Measurements from ENCODE around the gene COL9A1.

Gene COL9A1

GRCh38 chr6:70184723-70185122 is 118.2 kb downstream of the COL9A1 start:
- H3K36me3 ChIP-seq (ENCODE audit: control insufficient read depth in 2 of 2, insufficient read depth in 2 of 2, low read length in 2 of 2), result no peaks in the 10 kb centered on the region
- H3K27ac ChIP-seq (ENCODE audit: low read depth in 2 of 2, low read length in 2 of 2), result no peak overlapping the region
- no peak overlapping the region for H3K4me3 ChIP-seq (ENCODE audit: low read length in 2 of 2)
- no peaks in the 10 kb centered on the region for H3K9me3 ChIP-seq (ENCODE audit: control insufficient read depth in 2 of 2, low read length in 2 of 2)
- no peaks in the 10 kb centered on the region for H3K4me1 ChIP-seq (ENCODE audit: control insufficient read depth in 2 of 2, insufficient read depth in 2 of 2, low read length in 2 of 2)
- H3K27me3 ChIP-seq (ENCODE audit: control insufficient read depth in 2 of 2, insufficient read depth in 2 of 2, low read length in 2 of 2), result no peaks in the 10 kb centered on the region
- no peak overlapping the region for H3K9ac ChIP-seq (ENCODE audit: low read depth in 1 of 2, low read length in 2 of 2)

GRCh38 chr6:70183538-70183937 is 119.3 kb downstream of the COL9A1 start:
- Histone ChIP-seq H3K27me3 (ENCODE audit: control insufficient read depth in 2 of 2, insufficient read depth in 2 of 2, low read length in 2 of 2) (no peaks in the 10 kb centered on the region), H3K4me1 (ENCODE audit: control insufficient read depth in 2 of 2, insufficient read depth in 2 of 2, low read length in 2 of 2) (no peaks in the 10 kb centered on the region), H3K36me3 (ENCODE audit: control insufficient read depth in 2 of 2, insufficient read depth in 2 of 2, low read length in 2 of 2) (no peaks in the 10 kb centered on the region), H3K27ac (ENCODE audit: low read depth in 2 of 2, low read length in 2 of 2) (no peak overlapping the region), H3K4me3 (ENCODE audit: low read length in 2 of 2) (no peak overlapping the region), H3K9ac (ENCODE audit: low read depth in 1 of 2, low read length in 2 of 2) (no peak overlapping the region), H3K9me3 (ENCODE audit: control insufficient read depth in 2 of 2, low read length in 2 of 2) (no peaks in the 10 kb centered on the region)

DNA sequence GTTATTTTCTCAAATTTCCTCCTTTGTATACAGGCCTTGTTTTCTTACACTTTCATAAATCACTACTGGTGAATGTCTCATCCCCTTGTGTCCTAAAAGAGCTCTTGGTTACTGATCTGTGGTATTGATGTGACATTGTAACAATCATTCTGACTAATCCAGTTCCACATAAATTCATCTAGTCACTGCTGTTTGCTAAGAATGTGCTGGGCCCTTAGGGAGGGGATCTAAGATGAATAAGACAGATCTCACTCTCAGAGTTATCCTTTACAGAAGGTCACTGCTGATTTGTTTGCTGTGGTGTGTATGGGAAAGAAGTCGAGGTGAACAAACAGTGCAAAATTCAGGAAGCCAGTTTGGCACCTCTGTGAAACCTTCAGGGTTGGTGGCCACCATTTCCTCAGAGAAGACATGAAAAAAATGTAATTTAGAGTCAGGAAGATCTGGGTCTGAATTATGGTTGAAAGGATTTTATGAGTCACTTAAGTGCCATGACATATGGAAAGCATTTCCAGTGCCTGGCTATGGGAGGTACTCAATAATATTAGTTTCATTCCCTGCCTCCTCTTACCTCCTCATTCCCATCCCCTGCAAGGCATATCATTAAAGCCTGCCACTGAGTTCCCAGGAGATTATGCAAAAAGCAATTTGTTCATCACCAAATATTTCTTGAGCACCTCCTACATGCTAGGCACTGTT is 121.8 kb downstream of the COL9A1 start:
- no peak overlapping the region for H3K27ac ChIP-seq (ENCODE audit: low read depth in 2 of 2, low read length in 2 of 2)

GRCh38 chr6:70180183-70180900 is 122.5 kb downstream of the COL9A1 start:
- Histone ChIP-seq H3K27me3 (ENCODE audit: control insufficient read depth in 2 of 2, insufficient read depth in 2 of 2, low read length in 2 of 2) (no peaks in the 10 kb centered on the region), H3K27ac (ENCODE audit: low read depth in 2 of 2, low read length in 2 of 2) (no peak overlapping the region), H3K9ac (ENCODE audit: low read depth in 1 of 2, low read length in 2 of 2) (no peak overlapping the region), H3K4me1 (ENCODE audit: control insufficient read depth in 2 of 2, insufficient read depth in 2 of 2, low read length in 2 of 2) (no peaks in the 10 kb centered on the region), H3K4me3 (ENCODE audit: low read length in 2 of 2) (no peak overlapping the region), H3K9me3 (ENCODE audit: control insufficient read depth in 2 of 2, low read length in 2 of 2) (no peaks in the 10 kb centered on the region), H3K36me3 (ENCODE audit: control insufficient read depth in 2 of 2, insufficient read depth in 2 of 2, low read length in 2 of 2) (no peaks in the 10 kb centered on the region)

More for the DNA sequence above, 121.8 kb downstream of the COL9A1 start:
- Histone ChIP-seq H3K4me1 (ENCODE audit: control insufficient read depth in 2 of 2, insufficient read depth in 2 of 2, low read length in 2 of 2) (no peaks in the 10 kb centered on the region), H3K9ac (ENCODE audit: low read depth in 1 of 2, low read length in 2 of 2) (no peak overlapping the region), H3K4me3 (ENCODE audit: low read length in 2 of 2) (no peak overlapping the region), H3K36me3 (ENCODE audit: control insufficient read depth in 2 of 2, insufficient read depth in 2 of 2, low read length in 2 of 2) (no peaks in the 10 kb centered on the region), H3K27me3 (ENCODE audit: control insufficient read depth in 2 of 2, insufficient read depth in 2 of 2, low read length in 2 of 2) (no peaks in the 10 kb centered on the region), H3K9me3 (ENCODE audit: control insufficient read depth in 2 of 2, low read length in 2 of 2) (no peaks in the 10 kb centered on the region)

DNA sequence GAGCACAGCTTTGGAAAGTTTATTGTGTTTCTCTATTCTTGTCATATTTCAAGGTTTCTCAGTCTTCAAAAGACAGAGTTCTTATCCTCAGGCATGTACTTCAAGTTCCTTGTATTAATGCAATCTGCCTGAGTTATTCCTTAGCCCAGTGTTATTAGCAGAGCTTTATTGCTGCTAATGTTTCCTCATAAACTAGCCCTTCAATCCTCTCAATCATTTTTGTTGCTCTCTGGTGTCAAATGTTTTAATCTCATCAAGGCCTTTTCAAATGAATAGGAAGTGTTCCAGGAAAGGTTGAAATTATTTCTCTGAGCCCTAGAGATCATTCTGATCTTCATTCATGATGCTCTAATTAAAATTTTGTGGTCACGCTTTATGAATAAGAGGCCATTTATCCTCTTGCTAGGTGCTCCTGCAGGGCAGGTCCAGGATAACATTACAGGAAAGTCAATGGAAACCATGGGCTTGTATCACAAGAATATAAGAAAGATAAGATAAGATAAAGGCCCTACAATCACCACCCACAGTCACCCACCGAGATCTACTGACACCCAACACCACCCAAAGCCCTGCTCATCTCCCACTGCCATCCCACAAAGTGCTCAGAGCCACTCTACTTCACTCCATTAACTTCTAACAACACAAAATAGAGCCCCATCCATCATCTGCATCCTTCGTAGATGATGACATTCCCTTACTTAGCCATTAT is 125.9 kb downstream of the COL9A1 start:
- no peaks in the 10 kb centered on the region for H3K27me3 ChIP-seq (ENCODE audit: control insufficient read depth in 2 of 2, insufficient read depth in 2 of 2, low read length in 2 of 2)
- H3K9ac ChIP-seq (ENCODE audit: low read depth in 1 of 2, low read length in 2 of 2), result no peak overlapping the region
- no peaks in the 10 kb centered on the region for H3K9me3 ChIP-seq (ENCODE audit: control insufficient read depth in 2 of 2, low read length in 2 of 2)
- H3K36me3 ChIP-seq (ENCODE audit: control insufficient read depth in 2 of 2, insufficient read depth in 2 of 2, low read length in 2 of 2), result no peaks in the 10 kb centered on the region
- H3K4me3 ChIP-seq (ENCODE audit: low read length in 2 of 2), result no peak overlapping the region
- no peak overlapping the region for H3K27ac ChIP-seq (ENCODE audit: low read depth in 2 of 2, low read length in 2 of 2)
- H3K4me1 ChIP-seq (ENCODE audit: control insufficient read depth in 2 of 2, insufficient read depth in 2 of 2, low read length in 2 of 2), result no peaks in the 10 kb centered on the region

- no peaks in the 10 kb centered on the region for H3K36me3 ChIP-seq (ENCODE audit: control insufficient read depth in 2 of 2, insufficient read depth in 2 of 2, low read length in 2 of 2)
- no peak overlapping the region for H3K4me3 ChIP-seq (ENCODE audit: low read length in 2 of 2)
- no peaks in the 10 kb centered on the region for H3K4me1 ChIP-seq (ENCODE audit: control insufficient read depth in 2 of 2, insufficient read depth in 2 of 2, low read length in 2 of 2)
- no peak overlapping the region for H3K27ac ChIP-seq (ENCODE audit: low read depth in 2 of 2, low read length in 2 of 2)
- no peak overlapping the region for H3K9ac ChIP-seq (ENCODE audit: low read depth in 1 of 2, low read length in 2 of 2)
- H3K9me3 ChIP-seq (ENCODE audit: control insufficient read depth in 2 of 2, low read length in 2 of 2), result no peaks in the 10 kb centered on the region
- H3K27me3 ChIP-seq (ENCODE audit: control insufficient read depth in 2 of 2, insufficient read depth in 2 of 2, low read length in 2 of 2), result no peaks in the 10 kb centered on the region
Measured at GRCh38 chr6:70175770-70176169, 127.1 kb downstream of the COL9A1 start.

DNA sequence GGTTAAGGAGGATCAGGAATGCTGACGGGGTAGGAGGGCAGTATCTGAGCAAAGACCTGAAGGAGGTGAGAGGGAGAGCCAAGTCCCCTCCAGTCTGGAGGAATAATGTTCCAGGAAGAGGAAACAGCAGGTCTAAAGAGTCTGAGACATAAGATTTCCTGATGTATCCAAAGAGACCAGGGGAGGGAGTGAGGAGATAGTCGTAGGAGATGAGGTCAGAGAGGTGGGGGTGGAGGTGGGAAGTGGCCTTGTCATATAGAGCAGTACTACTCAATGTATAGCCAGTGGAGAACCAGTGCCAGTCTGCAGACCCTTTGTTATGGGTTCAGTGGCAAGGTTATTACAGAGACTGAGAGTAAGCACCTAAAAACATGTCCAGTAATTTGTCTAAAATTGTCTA is 130.6 kb downstream of the COL9A1 start:
- H3K4me1 ChIP-seq (ENCODE audit: control insufficient read depth in 2 of 2, insufficient read depth in 2 of 2, low read length in 2 of 2), result no peaks in the 10 kb centered on the region
- H3K27ac ChIP-seq (ENCODE audit: low read depth in 2 of 2, low read length in 2 of 2), result no peak overlapping the region
- H3K9ac ChIP-seq (ENCODE audit: low read depth in 1 of 2, low read length in 2 of 2), result no peak overlapping the region
- H3K4me3 ChIP-seq (ENCODE audit: low read length in 2 of 2), result no peak overlapping the region
- H3K36me3 ChIP-seq (ENCODE audit: control insufficient read depth in 2 of 2, insufficient read depth in 2 of 2, low read length in 2 of 2), result no peaks in the 10 kb centered on the region
- H3K27me3 ChIP-seq (ENCODE audit: control insufficient read depth in 2 of 2, insufficient read depth in 2 of 2, low read length in 2 of 2), result no peaks in the 10 kb centered on the region
- H3K9me3 ChIP-seq (ENCODE audit: control insufficient read depth in 2 of 2, low read length in 2 of 2), result no peaks in the 10 kb centered on the region

DNA sequence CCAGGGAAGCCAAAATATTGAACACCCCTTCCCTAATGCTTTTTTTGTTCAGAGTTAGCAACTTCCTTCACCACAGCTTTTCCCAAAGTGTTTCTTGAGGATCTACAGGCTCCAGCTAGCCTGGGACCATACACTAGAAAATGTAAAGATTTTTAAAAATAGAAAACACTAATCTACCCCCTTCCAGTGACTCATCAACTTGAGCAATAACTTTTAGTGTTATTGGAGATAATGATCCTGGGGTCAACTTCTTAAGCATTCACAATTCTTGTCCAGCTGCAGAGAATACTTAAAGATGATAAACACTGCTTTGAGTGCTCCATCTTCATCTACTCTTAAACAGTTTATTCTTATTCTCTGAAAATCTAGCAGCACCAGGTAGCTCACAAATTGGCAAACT is 131.6 kb downstream of the COL9A1 start:
- Histone ChIP-seq H3K4me3 (ENCODE audit: low read length in 2 of 2) (no peak overlapping the region), H3K9me3 (ENCODE audit: control insufficient read depth in 2 of 2, low read length in 2 of 2) (no peaks in the 10 kb centered on the region), H3K36me3 (ENCODE audit: control insufficient read depth in 2 of 2, insufficient read depth in 2 of 2, low read length in 2 of 2) (no peaks in the 10 kb centered on the region), H3K4me1 (ENCODE audit: control insufficient read depth in 2 of 2, insufficient read depth in 2 of 2, low read length in 2 of 2) (no peaks in the 10 kb centered on the region), H3K27ac (ENCODE audit: low read depth in 2 of 2, low read length in 2 of 2) (no peak overlapping the region), H3K9ac (ENCODE audit: low read depth in 1 of 2, low read length in 2 of 2) (no peak overlapping the region), H3K27me3 (ENCODE audit: control insufficient read depth in 2 of 2, insufficient read depth in 2 of 2, low read length in 2 of 2) (no peaks in the 10 kb centered on the region)

DNA sequence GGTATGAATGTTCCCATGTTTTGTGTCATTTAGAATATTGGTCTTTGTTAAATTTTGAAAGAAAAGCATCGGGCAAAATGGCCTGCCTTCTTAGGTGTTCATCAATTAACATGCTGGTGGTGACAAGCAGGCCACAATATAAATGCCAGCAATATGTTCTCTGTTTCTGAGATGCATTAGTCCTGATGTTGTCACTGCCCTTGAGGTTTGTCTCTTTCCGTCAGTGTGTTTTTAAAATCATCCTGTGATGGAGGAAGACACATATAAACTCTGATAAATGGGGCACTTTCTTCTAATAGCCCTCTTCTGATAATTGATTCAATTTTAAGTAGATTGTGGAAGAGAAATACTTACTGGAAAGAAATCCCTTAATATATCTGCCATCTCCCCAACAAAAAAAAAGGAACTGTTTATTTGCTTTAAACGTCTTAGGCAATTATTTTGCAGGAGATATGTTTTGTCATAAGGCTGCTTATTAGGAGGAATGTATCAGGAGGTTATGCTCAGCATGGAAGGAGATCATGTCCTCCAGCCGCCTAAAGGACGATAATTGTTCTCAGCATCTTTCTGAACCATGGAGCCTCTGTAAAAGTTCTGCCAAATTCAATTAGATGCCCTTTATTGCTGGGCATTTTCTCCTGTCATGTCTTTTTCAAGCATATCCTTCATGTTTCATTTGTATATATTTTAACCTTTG is 134.1 kb downstream of the COL9A1 start:
- H3K36me3 ChIP-seq (ENCODE audit: control insufficient read depth in 2 of 2, insufficient read depth in 2 of 2, low read length in 2 of 2), result no peaks in the 10 kb centered on the region
- no peaks in the 10 kb centered on the region for H3K9me3 ChIP-seq (ENCODE audit: control insufficient read depth in 2 of 2, low read length in 2 of 2)
- H3K9ac ChIP-seq (ENCODE audit: low read depth in 1 of 2, low read length in 2 of 2), result no peak overlapping the region
- no peak overlapping the region for H3K4me3 ChIP-seq (ENCODE audit: low read length in 2 of 2)
- no peaks in the 10 kb centered on the region for H3K4me1 ChIP-seq (ENCODE audit: control insufficient read depth in 2 of 2, insufficient read depth in 2 of 2, low read length in 2 of 2)
- no peak overlapping the region for H3K27ac ChIP-seq (ENCODE audit: low read depth in 2 of 2, low read length in 2 of 2)
- no peaks in the 10 kb centered on the region for H3K27me3 ChIP-seq (ENCODE audit: control insufficient read depth in 2 of 2, insufficient read depth in 2 of 2, low read length in 2 of 2)
